Suprapubic skin (tissue), 4 donors: ENCODE data around the gene FRAS1.

Source experiments
- CTCF ChIP-seq, 2 donors: fragments of 200-600 bp in 1 of 2; fragments of 450-650 bp in 1 of 2; sonication (generic) in 1 of 2; IDR thresholded peaks; one replicate each; pipeline ENCODE4 v1.5.1; 2016 to 2019; ENCODE audit warnings: antibody characterized with exemption in 2 of 2, mild to moderate bottlenecking in 1 of 2, moderate library complexity in 1 of 2
- POLR2A ChIP-seq, 2 donors: fragments of 450-650 bp; IDR thresholded peaks; one replicate each; pipeline ENCODE4 v1.6.1; 2017; ENCODE audit warnings: antibody characterized with exemption in 2 of 2, mild to moderate bottlenecking in 2 of 2, moderate library complexity in 2 of 2
- POLR2AphosphoS5 ChIP-seq, 3 donors: sonication (generic); formaldehyde crosslinking; IDR thresholded peaks; one replicate each; pipeline ENCODE4 v1.6.1; 2017; ENCODE audit warnings: antibody characterized with exemption in 3 of 3

DNA sequence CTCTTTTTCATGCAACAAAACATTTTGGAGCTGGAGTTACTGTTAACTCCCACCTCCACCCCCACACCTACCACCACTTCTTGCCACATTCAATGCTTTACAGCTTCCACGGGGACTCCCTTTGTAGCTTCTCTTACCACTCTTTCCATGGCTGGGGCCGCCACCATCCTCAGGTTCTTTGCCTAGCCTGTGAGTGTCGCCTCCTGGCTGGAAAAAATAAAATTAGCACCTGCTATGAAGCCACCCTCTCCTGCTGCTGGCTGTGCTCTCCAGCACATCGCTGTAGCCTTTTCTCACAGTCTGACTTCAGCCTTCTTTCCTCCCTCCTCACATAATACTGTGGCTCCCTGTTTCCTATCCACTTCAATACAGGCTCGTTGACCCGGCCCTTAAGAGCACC, 114.4 kb downstream of the FRAS1 start:
- TF ChIP-seq CTCF (IDR thresholded peaks at IDR 0.05) (no peak), POLR2AphosphoS5 (IDR thresholded peaks at IDR 0.05) (no peak), POLR2A (IDR thresholded peaks at IDR 0.05) (no peak)
